Hepatocyte (in vitro differentiated cells): ENCODE measurements around the gene TBATA.

ENCODE experiments used
- CTCF ChIP-seq: fragments of 200-600 bp; sonication (generic); IDR thresholded peaks from 2 replicates; pipeline ENCODE4 v1.5.1; 2016; ENCODE audit warnings: antibody characterized with exemption, mild to moderate bottlenecking; ENCODE audit not compliant: poor library complexity
- EZH2 ChIP-seq: fragments of 200-600 bp; sonication (generic); IDR thresholded peaks from 2 replicates; pipeline ENCODE4 v1.6.1; 2016; ENCODE audit warnings: antibody characterized with exemption, mild to moderate bottlenecking, borderline replicate concordance

GRCh38 chr10:70780370-70780760 lies 4.8 kb downstream of the TBATA start:
- TF ChIP-seq CTCF (no peak), EZH2 (no peak)
